ENCODE measurements around the gene ANO7.

DNA sequence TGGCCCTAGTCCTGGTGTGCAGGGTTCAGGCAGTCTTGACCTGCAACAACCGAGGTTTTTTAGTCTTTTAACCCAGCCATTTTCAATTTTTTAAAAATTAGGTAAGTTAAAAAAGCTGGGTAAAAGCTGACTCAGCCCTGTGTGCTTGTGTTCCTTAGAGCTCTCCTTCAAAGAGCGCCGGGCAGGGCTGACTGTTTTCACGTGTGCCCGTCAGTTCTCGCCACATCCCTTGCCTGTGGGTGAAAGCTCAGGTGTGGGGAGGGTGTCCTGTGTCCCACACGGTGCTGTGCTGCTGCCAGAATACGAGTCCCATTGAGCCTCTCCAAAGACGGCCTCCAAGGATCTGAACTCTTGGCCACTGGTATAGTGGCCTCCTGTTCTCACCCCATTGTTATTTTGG lies 5.3 kb upstream of the ANO7 start:
- no peak for TF ChIP-seq CTCF (conservative IDR thresholded peaks at IDR 0.05)
- no peak for TF ChIP-seq ZFX (IDR thresholded peaks at IDR 0.05)

All from C4-2B (cell line).